Activated CD4-positive, CD25-positive, alpha-beta regulatory T cell (primary cell): ENCODE data around the gene RADIL.

Source experiments
- DNase-seq, 4 experiments: peaks; one replicate each; lab custom pipeline; 2025; lab: John Stamatoyannopoulos, UW

Gene RADIL

DNA sequence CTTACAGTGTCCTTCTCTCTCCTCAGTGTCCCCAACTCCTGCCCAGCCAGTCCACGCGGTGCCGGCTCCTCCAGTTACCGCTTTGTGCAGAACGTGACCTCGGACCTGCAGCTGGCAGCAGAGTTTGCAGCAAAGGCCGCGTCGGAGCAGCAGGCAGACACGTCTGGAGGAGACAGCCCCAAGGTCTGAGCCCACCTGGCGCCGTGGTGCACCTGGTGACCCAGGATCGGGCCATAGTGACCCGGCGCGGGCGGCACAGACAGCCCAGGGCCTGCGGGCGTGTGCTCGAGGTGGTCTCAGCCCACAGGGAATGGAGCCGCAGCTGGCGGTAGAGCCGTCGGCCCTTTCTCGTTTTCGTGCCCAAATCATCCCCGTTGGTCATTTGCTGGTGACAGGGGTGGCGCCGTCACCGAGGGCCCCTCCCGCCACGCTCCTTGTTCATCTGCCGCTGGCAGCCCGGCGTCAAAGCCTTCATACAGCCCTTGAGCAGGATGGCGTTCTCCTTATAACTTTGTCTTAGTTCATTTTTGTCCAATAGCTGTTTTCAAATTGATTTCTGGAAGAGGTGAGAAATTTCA lies 129.0 kb downstream of the RADIL start:
- no peak for DNase-seq

DNA sequence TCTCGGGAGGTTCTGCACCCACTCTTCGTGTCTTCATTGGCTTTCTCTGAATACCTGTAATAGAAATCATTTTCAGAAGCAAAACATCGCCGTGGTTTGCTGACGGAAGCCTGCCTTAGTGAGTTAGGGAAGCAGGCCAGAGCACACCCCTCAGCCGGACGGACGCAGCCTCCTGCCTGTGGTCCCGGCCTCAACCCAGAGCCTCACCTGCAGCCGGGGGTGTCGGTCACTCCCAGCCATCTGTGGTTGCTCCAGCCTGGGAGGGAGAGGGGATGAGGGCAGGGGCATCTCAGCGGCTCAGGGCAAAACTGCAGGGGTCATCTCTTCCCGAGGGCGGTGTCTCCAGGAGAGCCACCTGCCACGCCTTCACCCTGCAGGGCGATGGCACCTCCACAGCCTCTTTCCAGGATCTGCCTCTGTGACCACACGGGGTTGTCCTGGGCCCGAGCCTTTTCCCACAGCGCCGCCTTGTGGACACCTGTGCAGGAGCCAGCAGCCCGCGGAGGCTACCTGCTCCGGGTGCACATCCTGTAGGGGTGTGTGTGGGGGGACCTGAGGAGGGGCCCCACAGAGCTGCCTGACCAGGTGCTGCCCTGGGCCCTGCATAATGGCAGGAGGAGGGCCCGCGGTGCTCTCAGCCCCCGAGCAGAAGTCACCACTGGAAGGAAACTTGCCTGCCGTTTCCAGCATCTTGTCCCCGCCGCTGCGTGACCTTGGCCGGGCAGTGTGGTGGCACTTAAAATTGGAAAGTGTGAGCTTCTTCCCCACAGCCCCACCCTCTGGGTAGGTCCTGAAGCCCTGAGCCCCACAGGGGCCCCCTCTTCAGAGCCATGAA lies 129.7 kb downstream of the RADIL start:
- peak; percentile 67 to 77 (median 72) for DNase-seq

DNA sequence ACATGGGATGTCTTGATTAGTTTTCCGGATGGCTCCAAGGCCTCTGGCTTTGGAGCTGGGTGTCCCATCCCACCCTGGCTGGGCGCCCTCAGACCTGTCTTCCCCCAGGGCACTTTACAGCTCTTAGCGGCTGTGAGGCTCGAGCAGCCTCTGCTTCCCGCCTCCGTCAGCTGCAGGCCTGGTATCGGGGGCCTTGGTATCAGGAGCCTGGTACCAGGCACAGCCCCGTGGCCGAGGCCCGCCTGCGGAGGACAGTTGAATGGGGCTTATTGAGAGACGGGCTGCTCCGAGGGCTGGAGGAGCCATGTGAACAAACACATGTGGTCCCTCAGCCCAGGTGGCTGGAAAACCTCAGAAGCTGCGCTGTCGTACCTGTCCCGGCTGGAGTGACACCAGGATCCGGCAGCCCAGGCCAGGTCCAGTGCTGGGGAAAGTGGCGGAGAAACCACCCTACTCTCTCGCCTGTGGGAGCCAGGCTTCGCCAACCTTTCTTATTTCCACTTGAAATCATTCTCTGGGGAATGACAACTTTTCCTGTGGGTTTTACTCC lies 132.0 kb downstream of the RADIL start:
- no peak for DNase-seq

DNA sequence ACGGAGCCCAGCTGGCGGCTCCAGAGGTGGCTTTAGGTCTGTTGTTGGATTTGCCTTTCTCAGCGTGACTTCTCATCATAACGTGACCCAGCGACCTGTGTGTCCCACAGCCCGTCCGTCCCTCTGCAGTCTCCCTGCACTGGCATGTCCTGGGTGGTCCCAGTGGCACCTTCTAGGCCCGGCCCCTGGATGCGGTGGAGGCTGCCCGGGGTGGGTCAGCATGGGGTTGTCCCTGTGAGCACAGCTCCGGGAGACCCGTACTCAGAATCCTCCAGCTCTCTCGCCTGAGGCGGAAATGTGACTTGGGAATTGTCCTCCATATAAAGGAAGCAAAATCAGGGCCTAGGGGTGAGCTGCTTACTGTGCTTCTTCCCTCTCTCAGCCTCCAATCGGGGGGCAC lies 133.7 kb downstream of the RADIL start:
- DNase-seq = no peak

DNA sequence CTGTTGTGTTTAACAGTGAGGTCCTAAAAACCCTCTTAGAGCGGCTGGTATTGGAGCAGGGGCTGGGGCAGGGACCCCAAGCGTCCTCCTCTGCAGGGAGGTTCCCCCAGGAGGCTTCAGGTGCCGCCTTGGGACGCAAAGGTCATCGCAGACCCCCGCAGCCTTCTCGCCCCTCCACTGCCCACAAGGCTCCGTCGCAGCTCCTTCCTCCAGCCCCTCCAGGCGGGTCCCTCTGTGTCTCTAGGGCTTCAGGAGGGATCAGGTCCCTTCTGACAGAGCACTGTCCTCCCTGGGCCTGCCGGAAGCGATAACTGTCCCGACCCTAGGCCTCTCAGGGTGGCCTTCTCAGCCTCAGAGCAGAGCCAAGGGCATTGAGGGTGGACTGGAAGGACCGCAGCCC lies 134.2 kb downstream of the RADIL start:
- no peak for DNase-seq
